22Rv1 (cell line): ENCODE results near the gene MED27.

Source experiments
- H3K27ac ChIP-seq: fragments of 450-650 bp; 2 replicates; pipeline ENCODE4 v1.5.1; 2017
- CTCF ChIP-seq: fragments of 450-650 bp; IDR thresholded peaks from 2 replicates; pipeline ENCODE4 v1.5.1; 2017; ENCODE audit warnings: mild to moderate bottlenecking
- ZFX ChIP-seq: fragments of 450-650 bp; IDR thresholded peaks from 2 replicates; pipeline ENCODE4 v1.6.1; 2017; ENCODE audit warnings: antibody characterized with exemption, borderline replicate concordance

Gene MED27

GRCh38 chr9:131885144-131885609 lies 194.5 kb downstream of the MED27 start:
- H3K27ac ChIP-seq: no peak overlapping the region
- TF ChIP-seq CTCF (no peak), ZFX (no peak)

- H3K27ac ChIP-seq: no peak overlapping the region
- no peak for TF ChIP-seq ZFX
- no peak for TF ChIP-seq CTCF
Measured at GRCh38 chr9:131884222-131884621, 195.4 kb downstream of the MED27 start.

GRCh38 chr9:131880833-131881583 lies 198.7 kb downstream of the MED27 start:
- TF ChIP-seq CTCF (no peak), ZFX (no peak)
- no peak overlapping the region for H3K27ac ChIP-seq

- H3K27ac ChIP-seq: no peak overlapping the region
- TF ChIP-seq CTCF (no peak), ZFX (no peak)
Measured at GRCh38 chr9:131879911-131880290, 199.8 kb downstream of the MED27 start.

- no peak overlapping the region for H3K27ac ChIP-seq
Measured at GRCh38 chr9:131879181-131879910, 200.3 kb downstream of the MED27 start.

GRCh38 chr9:131876486-131876885 lies 203.2 kb downstream of the MED27 start:
- no peak overlapping the region for H3K27ac ChIP-seq
- TF ChIP-seq ZFX: no peak
- no peak for TF ChIP-seq CTCF

More at GRCh38 chr9:131879181-131879910, 200.3 kb downstream of the MED27 start:
- TF ChIP-seq CTCF: no peak
- TF ChIP-seq ZFX: no peak

- no peak for TF ChIP-seq ZFX
- TF ChIP-seq CTCF: no peak
- H3K27ac ChIP-seq: no peak overlapping the region
Measured at GRCh38 chr9:131875828-131876485, 203.7 kb downstream of the MED27 start.
